ENCODE measurements around the gene SLC39A2. TPM values are rescaled to one million over a fixed set of nuclear protein-coding genes. Genes with fewer than 3 reads are reported as not detected.

SLC39A2 gene
- total and polyA plus RNA-seq, 2 donors, result 0.47 to 1.2 TPM

Small RNA genes lying within 50 kb of the gene (small RNA-seq; reads per million reads assigned to genes)
- not detected for gene RN7SL189P

Other genes starting within 250 kb of the SLC39A2 start
- not detected for gene EDDM3B, start 230.9 kb upstream of the SLC39A2 start, total RNA-seq
- not detected for gene EDDM3B, start 230.9 kb upstream of the SLC39A2 start, polyA plus RNA-seq
- 5.6 TPM for gene RNASE6, start 218.0 kb upstream of the SLC39A2 start, total RNA-seq
- 18.0 TPM for gene RNASE6, start 218.0 kb upstream of the SLC39A2 start, polyA plus RNA-seq
- gene RNASE1, start 196.4 kb upstream of the SLC39A2 start, total RNA-seq, result 139 TPM
- 323 TPM for gene RNASE1, start 196.4 kb upstream of the SLC39A2 start, polyA plus RNA-seq
- not detected for gene RNASE3, start 107.9 kb upstream of the SLC39A2 start, total RNA-seq
- not detected for gene RNASE3, start 107.9 kb upstream of the SLC39A2 start, polyA plus RNA-seq
- gene RNASE2, start 43.8 kb upstream of the SLC39A2 start, total RNA-seq, result 1.3 TPM
- 11.4 TPM for gene RNASE2, start 43.8 kb upstream of the SLC39A2 start, polyA plus RNA-seq
- gene METTL17, start 9.3 kb upstream of the SLC39A2 start, total RNA-seq, result 38.3 TPM
- gene METTL17, start 9.3 kb upstream of the SLC39A2 start, polyA plus RNA-seq, result 52.1 TPM
- 84.5 TPM for gene NDRG2, start 25.8 kb downstream of the SLC39A2 start, total RNA-seq
- 272 TPM for gene NDRG2, start 25.8 kb downstream of the SLC39A2 start, polyA plus RNA-seq
- not detected for gene TPPP2, start 30.9 kb downstream of the SLC39A2 start, total RNA-seq
- not detected for gene TPPP2, start 30.9 kb downstream of the SLC39A2 start, polyA plus RNA-seq
- not detected for gene RNASE13, start 35.5 kb downstream of the SLC39A2 start, total RNA-seq
- not detected for gene RNASE13, start 35.5 kb downstream of the SLC39A2 start, polyA plus RNA-seq
- not detected for gene RNASE7, start 43.1 kb downstream of the SLC39A2 start, total RNA-seq
- gene RNASE7, start 43.1 kb downstream of the SLC39A2 start, polyA plus RNA-seq, result 0.06 TPM
- gene RNASE8, start 58.5 kb downstream of the SLC39A2 start, total RNA-seq, result not detected
- gene RNASE8, start 58.5 kb downstream of the SLC39A2 start, polyA plus RNA-seq, result not detected
- gene ARHGEF40, start 71.0 kb downstream of the SLC39A2 start, total RNA-seq, result 43.9 TPM
- gene ARHGEF40, start 71.0 kb downstream of the SLC39A2 start, polyA plus RNA-seq, result 27.9 TPM
- gene ZNF219, start 99.4 kb downstream of the SLC39A2 start, total RNA-seq, result 9.8 TPM
- 67.1 TPM for gene ZNF219, start 99.4 kb downstream of the SLC39A2 start, polyA plus RNA-seq
- 0.37 TPM for gene TMEM253, start 101.8 kb downstream of the SLC39A2 start, total RNA-seq
- 0.42 TPM for gene TMEM253, start 101.8 kb downstream of the SLC39A2 start, polyA plus RNA-seq
- not detected for gene OR5AU1, start 156.8 kb downstream of the SLC39A2 start, total RNA-seq
- not detected for gene OR5AU1, start 156.8 kb downstream of the SLC39A2 start, polyA plus RNA-seq

All from urinary bladder (tissue), 2 donors.